Stimulated activated CD8-positive, alpha-beta memory T cell treated with anti-CD3 and anti-CD28 coated beads, Interleukin-4, amount 100 ng/mL, for 4 hours (primary cell): Measurements from ENCODE around the gene AHDC1.

Source experiments
- DNase-seq, 2 donors: peaks; one replicate each; pipeline ENCODE4 v3.0.0-alpha.2; 2020; ENCODE audit warnings: low read depth in 2 of 2, low spot score in 1 of 2

Gene AHDC1

GRCh38 chr1:27535386-27535785 is 68.6 kb downstream of the AHDC1 start:
- no peak for DNase-seq

GRCh38 chr1:27531959-27532685 is 71.8 kb downstream of the AHDC1 start:
- DNase-seq, result no peak

DNA sequence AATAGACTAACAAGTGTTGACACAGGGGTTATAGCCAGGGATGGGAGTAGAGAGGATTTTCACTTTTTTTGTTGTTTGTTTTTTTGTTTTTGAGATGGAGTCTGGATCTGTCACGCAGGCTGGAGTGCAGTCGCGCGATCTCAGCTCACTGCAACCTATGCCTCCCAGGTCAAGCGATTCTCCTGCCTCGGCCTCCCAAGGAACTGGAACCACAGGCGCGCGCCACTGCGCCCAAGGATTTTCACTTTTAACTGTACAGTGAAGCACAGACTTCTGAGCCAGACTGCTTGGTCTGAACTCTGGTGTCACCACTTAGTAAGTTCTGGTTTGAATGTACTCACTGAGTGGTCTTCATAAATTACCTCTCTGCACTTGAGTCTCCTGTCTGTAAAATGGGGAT is 73.8 kb downstream of the AHDC1 start:
- no peak for DNase-seq

- DNase-seq, result no peak
Observed at GRCh38 chr1:27529704-27530018, 74.3 kb downstream of the AHDC1 start.

GRCh38 chr1:27528818-27529703 is 74.9 kb downstream of the AHDC1 start:
- DNase-seq, result no peak

- no peak for DNase-seq
Observed at GRCh38 chr1:27527890-27528817, 75.8 kb downstream of the AHDC1 start.

DNA sequence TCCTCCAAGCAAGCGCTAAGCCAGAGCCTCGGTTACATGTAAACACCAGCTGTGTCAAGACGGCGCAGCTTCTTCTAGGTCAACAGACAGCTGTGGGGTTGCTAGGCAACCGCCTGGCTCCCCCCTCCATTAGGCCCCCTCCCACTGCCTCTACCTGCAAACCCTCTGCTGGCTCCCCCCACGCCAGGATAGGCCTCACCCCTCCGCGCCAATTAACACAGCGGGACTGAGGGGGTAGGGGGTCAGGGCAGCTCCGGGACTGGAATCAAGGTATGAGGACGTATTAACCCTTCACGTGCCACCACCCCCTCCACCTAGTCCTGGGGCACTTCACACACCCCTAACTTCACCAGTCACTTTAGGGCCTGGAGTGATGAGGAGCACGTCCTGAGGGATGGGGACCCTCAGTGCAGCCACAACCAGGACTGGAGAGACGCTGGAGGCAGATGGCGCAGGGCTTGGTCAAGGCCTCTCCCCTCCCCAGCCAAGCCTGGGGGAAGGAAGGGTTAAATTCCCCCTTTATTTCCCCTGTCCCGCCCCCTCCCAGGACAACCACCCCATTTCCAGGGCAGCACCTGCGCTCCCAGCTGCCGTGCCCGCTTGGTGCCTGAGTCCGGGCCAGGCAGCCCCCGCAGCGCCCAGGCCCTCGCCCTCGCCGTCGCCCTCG is 76.6 kb downstream of the AHDC1 start:
- DNase-seq, result no peak

DNA sequence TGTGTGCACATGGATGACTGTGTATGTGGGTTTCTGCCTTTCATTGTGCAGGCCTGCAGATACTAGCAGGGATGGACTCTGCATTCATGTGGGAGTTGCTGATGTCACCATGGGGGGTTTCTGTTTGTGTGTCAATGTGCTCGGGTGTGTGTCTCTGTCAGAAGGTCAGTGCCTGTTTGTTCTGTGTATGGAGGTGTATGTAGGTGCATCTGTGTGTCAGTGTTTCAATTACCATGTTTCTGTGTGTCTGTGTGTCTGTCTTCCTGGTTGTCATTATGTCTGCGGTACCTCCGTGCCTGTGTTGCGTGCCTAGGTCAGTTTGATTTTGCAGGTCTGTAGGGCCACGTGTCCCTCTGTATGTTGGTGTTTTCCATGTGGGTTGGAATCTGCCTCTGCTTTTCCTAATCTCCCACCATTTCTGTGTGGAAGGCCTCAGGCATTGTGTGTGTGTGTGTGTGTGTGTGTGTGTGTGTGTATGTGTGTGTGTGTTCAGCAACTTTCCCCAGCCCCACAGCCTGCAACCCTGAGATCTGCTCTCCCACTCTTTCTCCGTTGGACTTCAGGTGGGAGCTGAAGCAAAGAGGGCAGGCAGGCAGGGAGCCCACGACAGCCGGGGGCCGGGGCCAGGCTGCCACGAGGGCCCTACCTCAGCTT is 77.2 kb downstream of the AHDC1 start:
- DNase-seq, result no peak

DNA sequence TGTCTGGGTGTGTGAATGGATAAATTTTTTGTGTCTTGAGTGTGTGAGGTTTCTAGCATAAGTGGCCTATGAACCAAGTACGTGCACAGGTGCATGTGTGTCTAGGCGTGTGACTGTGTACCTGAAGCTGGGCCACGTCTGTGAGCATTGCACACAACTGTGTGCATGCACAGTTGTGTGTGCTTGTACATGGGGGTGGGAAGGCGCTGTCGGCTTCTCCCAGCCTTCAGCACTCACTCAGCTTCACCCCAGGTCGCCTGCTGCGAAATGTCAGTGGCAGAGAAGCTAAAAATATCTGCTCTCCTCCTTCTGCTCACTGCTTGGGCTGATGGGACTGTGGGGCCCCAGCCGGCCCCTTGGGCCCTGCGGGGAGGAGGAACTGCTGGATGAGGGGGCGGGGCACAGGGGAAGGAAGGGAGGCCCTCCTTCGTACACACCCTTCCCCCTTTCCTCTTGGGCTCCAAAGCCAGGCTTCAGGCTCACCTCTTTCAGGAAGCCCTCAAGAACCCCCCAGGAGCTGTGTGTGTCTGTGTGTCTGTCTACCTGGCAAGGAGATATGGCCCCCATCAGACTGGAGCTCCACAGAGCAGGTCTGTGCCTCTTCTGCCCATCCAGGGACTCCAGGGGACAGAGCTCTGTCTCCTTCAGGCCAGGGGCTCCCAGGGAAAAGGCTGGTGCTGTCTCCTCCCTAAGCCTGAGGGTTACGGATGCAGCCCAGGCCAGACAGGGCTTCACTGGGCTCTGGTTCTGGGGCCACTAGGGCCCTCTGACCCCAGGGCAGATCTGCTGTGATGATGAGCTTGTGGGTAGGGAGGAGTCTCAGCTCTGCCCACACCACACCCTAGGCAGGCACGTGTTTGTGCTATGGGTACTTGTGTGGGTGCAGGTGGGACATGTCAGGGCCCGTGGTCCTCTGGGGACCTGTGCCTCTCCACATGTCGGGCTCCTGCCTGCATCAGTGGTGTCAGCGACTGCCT is 78.4 kb downstream of the AHDC1 start:
- no peak for DNase-seq

GRCh38 chr1:27523337-27524020 is 80.5 kb downstream of the AHDC1 start:
- DNase-seq, result no peak

GRCh38 chr1:27522432-27523336 is 81.3 kb downstream of the AHDC1 start:
- peak in 1 of 2 donors; percentile 37 for DNase-seq

- no peak for DNase-seq
Observed at GRCh38 chr1:27521861-27522431, 82.0 kb downstream of the AHDC1 start.

- peak; percentile 36 to 60 for DNase-seq
Observed at GRCh38 chr1:27521336-27521831, 82.6 kb downstream of the AHDC1 start.

DNA sequence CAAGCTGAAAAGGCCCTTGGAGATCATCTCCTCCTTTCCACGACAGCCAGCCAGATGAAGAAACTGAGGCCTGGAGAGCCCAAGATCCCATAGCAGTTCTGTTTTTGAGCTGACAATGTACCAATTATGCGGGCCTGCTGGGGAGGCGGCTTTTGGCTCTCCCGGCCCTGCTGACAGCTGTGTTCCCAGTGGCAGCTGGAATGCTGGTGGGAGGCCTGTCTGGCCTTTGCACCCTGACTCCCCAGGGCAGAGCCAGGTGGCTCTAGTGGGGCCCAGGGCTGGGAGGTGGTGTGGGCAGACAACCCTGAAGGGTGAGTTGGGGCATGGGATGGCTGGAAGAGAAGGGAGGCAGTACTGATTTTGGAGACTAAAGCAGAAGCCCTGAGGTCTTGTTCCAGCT is 83.3 kb downstream of the AHDC1 start:
- no peak for DNase-seq

DNA sequence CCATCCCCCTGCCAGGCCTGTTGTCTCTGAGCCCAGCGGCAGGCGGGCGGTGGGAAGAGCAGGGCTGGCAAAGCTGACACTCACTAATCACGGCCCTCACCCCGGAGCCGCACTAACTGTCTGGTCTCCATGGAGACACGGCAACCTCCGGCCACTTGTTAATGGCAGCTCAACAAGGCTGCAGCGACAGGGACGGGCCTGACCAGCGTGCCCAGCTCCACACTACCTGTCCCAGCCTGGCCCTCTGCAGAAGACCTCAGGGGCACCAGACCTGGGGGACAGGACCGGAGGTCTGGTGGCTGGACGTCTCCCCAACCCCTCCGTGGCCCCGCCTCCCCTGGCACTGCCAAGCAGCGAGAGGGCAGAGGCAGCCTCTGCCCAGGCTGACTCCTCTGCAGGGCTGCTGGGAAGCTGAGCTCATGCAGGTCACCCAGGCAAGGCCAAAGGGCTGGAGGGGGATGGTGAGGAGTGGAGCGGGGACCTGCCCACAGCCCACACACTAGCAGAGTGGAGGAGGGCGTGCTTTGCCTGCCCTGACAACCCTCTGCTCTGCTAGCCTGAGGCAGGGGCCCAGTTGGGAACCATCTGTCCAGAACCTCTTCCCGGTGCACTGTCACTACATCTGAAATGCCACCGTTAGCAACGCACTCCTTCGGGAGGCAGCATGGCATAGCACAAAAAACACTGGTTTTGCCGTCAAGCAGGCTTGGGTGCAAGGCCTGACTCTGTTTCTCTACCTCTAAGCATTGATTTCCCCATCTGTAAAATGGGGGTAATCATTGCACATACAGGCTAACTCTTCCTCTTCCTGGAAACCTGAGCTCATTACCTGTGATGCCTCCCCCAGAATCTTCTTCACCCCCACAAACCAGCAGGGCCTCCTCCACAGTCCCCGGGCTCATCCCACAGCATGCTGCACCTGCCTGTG is 84.3 kb downstream of the AHDC1 start:
- DNase-seq, result no peak

- no peak for DNase-seq
Observed at GRCh38 chr1:27518808-27519207, 85.1 kb downstream of the AHDC1 start.
